ENCODE measurements around the gene PTPN12. TPM values are rescaled to one million over a fixed set of nuclear protein-coding genes. Genes with fewer than 3 reads are reported as not detected.

Gene PTPN12
- total RNA-seq, 4 donors from 2014 or later: 64.6 to 130 (median 95.5) TPM

DNA sequence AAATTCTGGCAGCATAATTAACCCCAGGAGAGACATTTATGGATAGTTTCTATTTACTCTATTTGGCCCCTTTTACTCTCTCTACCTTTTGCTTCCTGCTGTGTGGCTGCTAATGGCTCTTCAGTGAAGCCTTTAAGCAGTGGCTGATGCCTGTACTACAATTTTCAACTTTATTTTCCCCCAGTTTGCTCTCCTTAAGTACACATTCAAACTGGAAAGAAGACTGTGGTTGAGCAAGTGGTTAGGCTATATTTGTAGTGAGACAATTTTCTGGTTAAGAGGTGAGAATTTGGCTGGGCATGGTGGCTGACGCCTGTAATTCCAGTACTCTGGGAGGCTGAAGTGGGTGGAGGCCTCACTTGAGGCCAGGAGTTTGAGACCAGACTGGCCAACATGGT, 150.7 kb downstream of the PTPN12 start:
- H3K4me1 ChIP-seq: peaks cover 35% of the 10 kb centered on the region
- no peak overlapping the region for H3K4me3 ChIP-seq
- H3K36me3 ChIP-seq: peaks cover 11% of the 10 kb centered on the region
- H3K9me3 ChIP-seq: no peaks in the 10 kb centered on the region
- TF ChIP-seq, protein P1, sequence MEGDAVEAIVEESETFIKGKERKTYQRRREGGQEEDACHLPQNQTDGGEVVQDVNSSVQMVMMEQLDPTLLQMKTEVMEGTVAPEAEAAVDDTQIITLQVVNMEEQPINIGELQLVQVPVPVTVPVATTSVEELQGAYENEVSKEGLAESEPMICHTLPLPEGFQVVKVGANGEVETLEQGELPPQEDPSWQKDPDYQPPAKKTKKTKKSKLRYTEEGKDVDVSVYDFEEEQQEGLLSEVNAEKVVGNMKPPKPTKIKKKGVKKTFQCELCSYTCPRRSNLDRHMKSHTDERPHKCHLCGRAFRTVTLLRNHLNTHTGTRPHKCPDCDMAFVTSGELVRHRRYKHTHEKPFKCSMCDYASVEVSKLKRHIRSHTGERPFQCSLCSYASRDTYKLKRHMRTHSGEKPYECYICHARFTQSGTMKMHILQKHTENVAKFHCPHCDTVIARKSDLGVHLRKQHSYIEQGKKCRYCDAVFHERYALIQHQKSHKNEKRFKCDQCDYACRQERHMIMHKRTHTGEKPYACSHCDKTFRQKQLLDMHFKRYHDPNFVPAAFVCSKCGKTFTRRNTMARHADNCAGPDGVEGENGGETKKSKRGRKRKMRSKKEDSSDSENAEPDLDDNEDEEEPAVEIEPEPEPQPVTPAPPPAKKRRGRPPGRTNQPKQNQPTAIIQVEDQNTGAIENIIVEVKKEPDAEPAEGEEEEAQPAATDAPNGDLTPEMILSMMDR (IDR thresholded peaks at IDR 0.05): no peak
- no peak for TF ChIP-seq POLR2AphosphoS5 (IDR thresholded peaks at IDR 0.05)
- TF ChIP-seq EP300 (IDR thresholded peaks at IDR 0.05): no peak
- TF ChIP-seq POLR2A (IDR thresholded peaks at IDR 0.05): no peak
- WGBS: 82% methylated on average over 1 of the region's 1 CpG
- H3K27me3 ChIP-seq: no peaks in the 10 kb centered on the region
- DNase-seq (ENCODE audit: low spot score in 2 of 2): no peak
- no peak overlapping the region for H3K27ac ChIP-seq

Other genes with a start within 250 kb of the PTPN12 start
- gene GSAP, start 120.9 kb upstream of the PTPN12 start, total RNA-seq: 10 to 100 TPM; 11.8 to 52.8 (median 17.2) TPM
- 10 to 100 TPM; 17.1 to 19.7 (median 18.3) TPM for gene RSBN1L, start 159.2 kb downstream of the PTPN12 start, total RNA-seq